HepG2 (cell line): ENCODE data around the gene CEBPZOS. TPM values are rescaled to one million over a fixed set of nuclear protein-coding genes. Genes with fewer than 3 reads are reported as not detected.

ENCODE experiments used
- ATF4 ChIP-seq, 2 experiments: fragments of 450-650 bp in 1 of 2; sonication (generic) in 1 of 2; formaldehyde crosslinking; IDR thresholded peaks; 2 replicates each; pipeline versions ENCODE4 v1.5.0 to v1.8.0; 2020 to 2022; ENCODE audit warnings: mild to moderate bottlenecking in 1 of 2, missing genetic modification reagents in 1 of 2
- CAMTA2 ChIP-seq: sonication (generic); formaldehyde crosslinking; IDR thresholded peaks from 2 replicates; pipeline ENCODE4 v1.4.0; 2020; ENCODE audit warnings: mild to moderate bottlenecking, missing genetic modification reagents, borderline replicate concordance
- RAD21 ChIP-seq: fragments of 450-650 bp; formaldehyde crosslinking; IDR thresholded peaks from 2 replicates; pipeline ENCODE4 v1.5.0; 2020; ENCODE audit warnings: mild to moderate bottlenecking
- SKI ChIP-seq: fragments of 450-650 bp; IDR thresholded peaks from one replicate; pipeline ENCODE4 v1.6.1; 2018; ENCODE audit warnings: mild to moderate bottlenecking; ENCODE audit not compliant: partially characterized antibody
- STAG1 ChIP-seq: sonication (generic); formaldehyde crosslinking; IDR thresholded peaks from 2 replicates; pipeline ENCODE4 v1.4.0; 2020; ENCODE audit warnings: missing genetic modification reagents
- ZNF296 ChIP-seq: sonication (generic); formaldehyde crosslinking; conservative IDR thresholded peaks from 2 replicates; pipeline ENCODE4 v1.5.0; 2020; ENCODE audit warnings: mild to moderate bottlenecking, missing genetic modification reagents
- ZNF3 ChIP-seq: IDR thresholded peaks from 2 replicates; pipeline ENCODE4 v1.7.0; 2017; ENCODE audit warnings: inconsistent platforms
- polyA plus RNA-seq, 8 experiments: library from polyadenylated mRNA; depleted of rRNA in 3 of 8; stranded (reverse) in 7 of 8; unstranded in 1 of 8; fragments of >200 nt; fragmentation: Illumina TruSeq in 4 of 8; extraction: Trizol in 4 of 8; gene quantifications; 2 replicates each; pipeline versions ENCODE4 v1.2.1 to v1.2.3, GENCODE V29; 2011 to 2016; ENCODE audit warnings: low read depth in 4 of 8, missing spikeins in 1 of 8, mixed read lengths in 1 of 8; ENCODE audit not compliant: insufficient read depth in 1 of 8
- total RNA-seq, 5 experiments: library from RNA; depleted of rRNA; stranded (reverse); fragments of >200 nt; fragmentation: Illumina TruSeq; extraction: Trizol; gene quantifications; 2 replicates each; pipeline ENCODE4 v1.2.3, GENCODE V29; 2016; ENCODE audit warnings: low read depth in 1 of 5
- TF ChIP-seq, protein P1 (sequence below): sonication (generic); formaldehyde crosslinking; IDR thresholded peaks from 2 replicates; pipeline ENCODE4 v1.4.0; 2020; ENCODE audit warnings: missing genetic modification reagents, borderline replicate concordance
- TF ChIP-seq, protein P2 (sequence below): sonication (generic); formaldehyde crosslinking; IDR thresholded peaks from 2 replicates; pipeline ENCODE4 v1.5.1; 2020; ENCODE audit warnings: mild to moderate bottlenecking, missing genetic modification reagents, moderate library complexity
- TF ChIP-seq, protein P3 (sequence below): sonication (generic); formaldehyde crosslinking; IDR thresholded peaks from 2 replicates; pipeline ENCODE4 v1.5.0; 2020; ENCODE audit warnings: missing genetic modification reagents

Gene CEBPZOS
- total and polyA plus RNA-seq, 2 of the 13 experiments (the other 11 are each of a cell fraction or from before 2014, with no cell fraction given): 18.6 to 44.7 TPM

DNA sequence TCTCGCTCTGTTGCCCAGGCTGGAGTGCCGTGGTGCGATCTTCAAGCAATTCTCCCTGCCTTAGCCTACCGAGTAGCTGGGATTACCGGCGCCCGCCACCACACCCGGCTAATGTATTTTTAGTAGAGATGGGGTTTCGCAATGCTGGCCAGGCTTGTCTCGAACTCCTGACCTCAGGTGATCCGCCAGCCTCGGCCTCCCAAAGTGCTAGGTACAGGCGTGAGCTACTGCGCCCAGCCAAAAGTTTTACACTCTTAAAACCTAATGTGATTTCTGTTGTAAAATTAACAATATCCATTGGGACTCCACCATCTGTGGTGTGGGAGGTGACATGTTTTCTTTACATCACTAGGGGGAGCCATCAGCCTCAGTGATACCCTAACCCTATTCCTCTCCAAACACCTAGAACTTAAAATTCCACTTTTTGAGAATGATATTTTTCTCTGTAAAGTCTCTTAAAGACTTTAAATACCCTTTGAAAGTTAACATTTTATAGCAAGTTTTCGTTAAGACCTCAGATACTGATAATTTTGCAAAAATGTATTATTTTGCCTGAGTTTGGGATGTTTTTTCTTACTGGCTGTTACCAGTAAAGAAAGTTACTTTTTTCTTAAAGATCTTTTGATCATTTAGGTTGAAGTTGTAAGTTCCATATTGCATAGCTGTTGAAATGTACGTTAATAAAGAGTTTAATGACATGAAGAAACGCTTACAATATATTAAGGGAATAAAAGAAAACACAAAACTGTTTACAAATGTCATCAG, 27.9 kb upstream of the CEBPZOS start (continued):
- TF ChIP-seq ZNF3 (CRISPR knock-in tag) (0 out of 2 replicates have a peak, but pooled peaks have one; percentile 38), SKI (no peak), ZNF296 (no peak), STAG1 (peak; percentile 78), CAMTA2 (CRISPR knock-in tag) (no peak), RAD21 (peak; percentile 74), ATF4 (CRISPR knock-in tag; IDR thresholded peaks at IDR 0.05) (no peak)
- TF ChIP-seq, protein P1, sequence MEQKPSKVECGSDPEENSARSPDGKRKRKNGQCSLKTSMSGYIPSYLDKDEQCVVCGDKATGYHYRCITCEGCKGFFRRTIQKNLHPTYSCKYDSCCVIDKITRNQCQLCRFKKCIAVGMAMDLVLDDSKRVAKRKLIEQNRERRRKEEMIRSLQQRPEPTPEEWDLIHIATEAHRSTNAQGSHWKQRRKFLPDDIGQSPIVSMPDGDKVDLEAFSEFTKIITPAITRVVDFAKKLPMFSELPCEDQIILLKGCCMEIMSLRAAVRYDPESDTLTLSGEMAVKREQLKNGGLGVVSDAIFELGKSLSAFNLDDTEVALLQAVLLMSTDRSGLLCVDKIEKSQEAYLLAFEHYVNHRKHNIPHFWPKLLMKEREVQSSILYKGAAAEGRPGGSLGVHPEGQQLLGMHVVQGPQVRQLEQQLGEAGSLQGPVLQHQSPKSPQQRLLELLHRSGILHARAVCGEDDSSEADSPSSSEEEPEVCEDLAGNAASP (CRISPR knock-in tag): 0 out of 2 replicates have a peak, but pooled peaks have one; percentile 25
- TF ChIP-seq, protein P2, sequence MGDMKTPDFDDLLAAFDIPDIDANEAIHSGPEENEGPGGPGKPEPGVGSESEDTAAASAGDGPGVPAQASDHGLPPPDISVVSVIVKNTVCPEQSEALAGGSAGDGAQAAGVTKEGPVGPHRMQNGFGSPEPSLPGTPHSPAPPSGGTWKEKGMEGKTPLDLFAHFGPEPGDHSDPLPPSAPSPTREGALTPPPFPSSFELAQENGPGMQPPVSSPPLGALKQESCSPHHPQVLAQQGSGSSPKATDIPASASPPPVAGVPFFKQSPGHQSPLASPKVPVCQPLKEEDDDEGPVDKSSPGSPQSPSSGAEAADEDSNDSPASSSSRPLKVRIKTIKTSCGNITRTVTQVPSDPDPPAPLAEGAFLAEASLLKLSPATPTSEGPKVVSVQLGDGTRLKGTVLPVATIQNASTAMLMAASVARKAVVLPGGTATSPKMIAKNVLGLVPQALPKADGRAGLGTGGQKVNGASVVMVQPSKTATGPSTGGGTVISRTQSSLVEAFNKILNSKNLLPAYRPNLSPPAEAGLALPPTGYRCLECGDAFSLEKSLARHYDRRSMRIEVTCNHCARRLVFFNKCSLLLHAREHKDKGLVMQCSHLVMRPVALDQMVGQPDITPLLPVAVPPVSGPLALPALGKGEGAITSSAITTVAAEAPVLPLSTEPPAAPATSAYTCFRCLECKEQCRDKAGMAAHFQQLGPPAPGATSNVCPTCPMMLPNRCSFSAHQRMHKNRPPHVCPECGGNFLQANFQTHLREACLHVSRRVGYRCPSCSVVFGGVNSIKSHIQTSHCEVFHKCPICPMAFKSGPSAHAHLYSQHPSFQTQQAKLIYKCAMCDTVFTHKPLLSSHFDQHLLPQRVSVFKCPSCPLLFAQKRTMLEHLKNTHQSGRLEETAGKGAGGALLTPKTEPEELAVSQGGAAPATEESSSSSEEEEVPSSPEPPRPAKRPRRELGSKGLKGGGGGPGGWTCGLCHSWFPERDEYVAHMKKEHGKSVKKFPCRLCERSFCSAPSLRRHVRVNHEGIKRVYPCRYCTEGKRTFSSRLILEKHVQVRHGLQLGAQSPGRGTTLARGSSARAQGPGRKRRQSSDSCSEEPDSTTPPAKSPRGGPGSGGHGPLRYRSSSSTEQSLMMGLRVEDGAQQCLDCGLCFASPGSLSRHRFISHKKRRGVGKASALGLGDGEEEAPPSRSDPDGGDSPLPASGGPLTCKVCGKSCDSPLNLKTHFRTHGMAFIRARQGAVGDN (CRISPR knock-in tag): 0 out of 2 replicates have a peak, but pooled peaks have one; percentile 25
- TF ChIP-seq, protein P3, sequence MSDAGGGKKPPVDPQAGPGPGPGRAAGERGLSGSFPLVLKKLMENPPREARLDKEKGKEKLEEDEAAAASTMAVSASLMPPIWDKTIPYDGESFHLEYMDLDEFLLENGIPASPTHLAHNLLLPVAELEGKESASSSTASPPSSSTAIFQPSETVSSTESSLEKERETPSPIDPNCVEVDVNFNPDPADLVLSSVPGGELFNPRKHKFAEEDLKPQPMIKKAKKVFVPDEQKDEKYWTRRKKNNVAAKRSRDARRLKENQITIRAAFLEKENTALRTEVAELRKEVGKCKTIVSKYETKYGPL: no peak
- TF ChIP-seq, all 625 proteins: peak for 33
